HCT116 (cell line): ENCODE results near the gene HAPLN1. TPM values are rescaled to one million over a fixed set of nuclear protein-coding genes. Genes with fewer than 3 reads are reported as not detected.

Experiments
- ATAC-seq: fragments of 200-7000 bp; cut with Tn5 transposase; 2 replicates; pipeline ENCODE4 v1.9.1; 2020; ENCODE audit warnings: mild to moderate bottlenecking, moderate library complexity
- BruUV-seq: library from RNA; stranded (reverse); fragments of 400-500 nt; replicated peaks from 2 replicates; lab custom pipeline; 2021; lab: Mats Ljungman, UMichigan
- CTCF ChIA-PET: fragments of 300-600 bp; sonication (Branson Sonifier 250); formaldehyde crosslinking; loops from one replicate; lab custom pipeline; 2021; ENCODE audit warnings: antibody characterized with exemption; lab: Charles Lee
- POLR2A ChIA-PET: fragments of 300-600, 350-600 bp; sonication (Branson Sonifier 250); formaldehyde crosslinking; loops from one replicate; lab custom pipeline; 2021; ENCODE audit warnings: antibody characterized with exemption; lab: Charles Lee
- RAD21 ChIA-PET, 2 experiments: fragments of 300-600 bp; sonication (Branson Sonifier 250); formaldehyde crosslinking; loops; one replicate each; lab custom pipeline; 2023; ENCODE audit warnings: low total read pairs in 2 of 2; ENCODE audit not compliant: uncharacterized antibody in 2 of 2, unreplicated experiment in 2 of 2, low non-redundant PET in 1 of 2; lab: Charles Lee
- DNase-seq: peaks from one replicate; pipeline ENCODE4 v3.0.0-alpha.2; 2010; ENCODE audit warnings: low read depth, low spot score
- H2AFZ ChIP-seq: fragments of 200-600 bp; shearing (Covaris generic), sonication (generic); 2 replicates; pipeline ENCODE4 v1.6.1; 2017; ENCODE audit warnings: low read depth, mixed run types, mixed read lengths, antibody characterized with exemption, low read length; ENCODE audit not compliant: poor library complexity, severe bottlenecking
- H3K27ac ChIP-seq: 2 replicates; pipeline ENCODE4 v1.5.1; 2012; ENCODE audit warnings: low read depth, low read length
- H3K27me3 ChIP-seq: fragments of 200-600 bp; sonication (generic); 2 replicates; pipeline ENCODE4 v1.6.1; 2016; ENCODE audit warnings: mixed run types, low read length, mixed read lengths; ENCODE audit not compliant: insufficient read depth
- H3K36me3 ChIP-seq, 2 experiments: fragments of 200-500 bp in 1 of 2; fragments of 200-600 bp in 1 of 2; sonication (Bioruptor generic) in 1 of 2; sonication (generic) in 1 of 2; 2 replicates each; pipeline versions ENCODE4 v1.5.1 to v1.6.1; 2014 to 2016; ENCODE audit warnings: low read length in 2 of 2, inconsistent platforms in 1 of 2, mixed read lengths in 1 of 2, mixed run types in 1 of 2; ENCODE audit not compliant: insufficient read depth in 2 of 2, control insufficient read depth in 1 of 2
- H3K4me1 ChIP-seq, 2 experiments: fragments of 200-600 bp in 1 of 2; sonication (generic) in 1 of 2; 2 replicates each; pipeline versions ENCODE4 v1.5.1 to v1.6.1; 2012 to 2017; ENCODE audit warnings: low read length in 2 of 2, inconsistent platforms in 1 of 2, mild to moderate bottlenecking in 1 of 2, mixed read lengths in 1 of 2, mixed run types in 1 of 2, moderate library complexity in 1 of 2; ENCODE audit not compliant: insufficient read depth in 2 of 2, control insufficient read depth in 1 of 2
- H3K4me2 ChIP-seq: fragments of 200-600 bp; sonication (generic); 2 replicates; pipeline ENCODE4 v1.6.1; 2017; ENCODE audit warnings: mixed run types, low read length, mixed read lengths
- H3K4me3 ChIP-seq, 2 experiments: fragments of 200-600 bp in 1 of 2; sonication (generic) in 1 of 2; replicated peaks in 1 of 2; 2 replicates each; pipeline ENCODE4 v1.5.1; 2011 to 2016; ENCODE audit warnings: low read length in 2 of 2, control low read depth in 1 of 2, low read depth in 1 of 2, mild to moderate bottlenecking in 1 of 2, mixed read lengths in 1 of 2, mixed run types in 1 of 2
- H3K79me2 ChIP-seq: fragments of 200-600 bp; sonication (generic); 2 replicates; pipeline ENCODE4 v1.6.1; 2017; ENCODE audit warnings: mild to moderate bottlenecking, mixed run types, low read length, moderate library complexity, mixed read lengths; ENCODE audit not compliant: insufficient read depth
- H3K9ac ChIP-seq: fragments of 200-600 bp; sonication (generic); 2 replicates; pipeline ENCODE4 v1.6.1; 2016; ENCODE audit warnings: low read length, mixed read lengths
- H3K9me2 ChIP-seq: fragments of 200-600 bp; sonication (generic), shearing (Covaris generic); 2 replicates; pipeline ENCODE4 v1.6.1; 2017; ENCODE audit warnings: mixed run types, mild to moderate bottlenecking, moderate library complexity; ENCODE audit not compliant: insufficient read depth
- H3K9me3 ChIP-seq, 2 experiments: fragments of 200-500 bp in 1 of 2; fragments of 200-600 bp in 1 of 2; sonication (Bioruptor generic) in 1 of 2; sonication (generic) in 1 of 2; 2 replicates each; pipeline ENCODE4 v1.6.1; 2014 to 2017; ENCODE audit warnings: low read length in 2 of 2, mixed read lengths in 2 of 2, inconsistent platforms in 1 of 2, low read depth in 1 of 2, mild to moderate bottlenecking in 1 of 2, mixed run types in 1 of 2, moderate library complexity in 1 of 2; ENCODE audit not compliant: control insufficient read depth in 1 of 2, insufficient read depth in 1 of 2
- H4K20me1 ChIP-seq: fragments of 200-600 bp; sonication (generic), shearing (Covaris generic); 2 replicates; pipeline ENCODE4 v1.6.1; 2017; ENCODE audit warnings: mixed run types, mild to moderate bottlenecking, moderate library complexity; ENCODE audit not compliant: insufficient read depth
- ATF3 ChIP-seq: IDR thresholded peaks from 2 replicates; pipeline ENCODE4 v1.6.1; 2012
- CBX3 ChIP-seq: IDR thresholded peaks from 2 replicates; pipeline ENCODE4 v1.6.1; 2012; ENCODE audit warnings: low read depth
- EGR1 ChIP-seq: IDR thresholded peaks from 2 replicates; pipeline ENCODE4 v1.6.1; 2012; ENCODE audit warnings: low read depth
- EZH2 ChIP-seq: fragments of 200-600 bp; sonication (generic); IDR thresholded peaks from 2 replicates; pipeline ENCODE4 v1.6.1; 2017; ENCODE audit warnings: antibody characterized with exemption, mixed run types
- EZH2phosphoT487 ChIP-seq: fragments of 200-600 bp; IDR thresholded peaks from 2 replicates; pipeline ENCODE4 v1.6.1; 2018; ENCODE audit warnings: antibody characterized with exemption, borderline replicate concordance
- FOSL1 ChIP-seq: IDR thresholded peaks from 2 replicates; pipeline ENCODE4 v1.6.1; 2012; ENCODE audit warnings: low read depth
- JUND ChIP-seq: IDR thresholded peaks from 2 replicates; pipeline ENCODE4 v1.6.1; 2012
- POLR2A ChIP-seq: IDR thresholded peaks from 2 replicates; pipeline ENCODE4 v1.7.0; 2011; ENCODE audit warnings: borderline replicate concordance; ENCODE audit not compliant: insufficient read depth, insufficient read length; ENCODE audit errors: extremely low read depth
- POLR2AphosphoS5 ChIP-seq: IDR thresholded peaks from 2 replicates; pipeline ENCODE4 v1.6.1; 2011; ENCODE audit warnings: mild to moderate bottlenecking, low read depth, low read length, moderate library complexity
- RAD21 ChIP-seq: IDR thresholded peaks from 2 replicates; pipeline ENCODE4 v1.6.1; 2012; ENCODE audit warnings: low read depth, mild to moderate bottlenecking
- SIN3A ChIP-seq: IDR thresholded peaks from 2 replicates; pipeline ENCODE4 v1.6.1; 2012; ENCODE audit warnings: low read depth
- SP1 ChIP-seq: IDR thresholded peaks from 2 replicates; pipeline ENCODE4 v1.6.1; 2012; ENCODE audit warnings: low read depth
- TCF7L2 ChIP-seq: IDR thresholded peaks from 2 replicates; pipeline ENCODE4 v1.7.0; 2011; ENCODE audit warnings: borderline replicate concordance, inconsistent platforms; ENCODE audit not compliant: insufficient read depth, insufficient read length; ENCODE audit errors: extremely low read depth
- YY1 ChIP-seq: IDR thresholded peaks from 2 replicates; pipeline ENCODE4 v1.6.1; 2011; ENCODE audit warnings: low read length, low read depth, moderate library complexity, mild to moderate bottlenecking; ENCODE audit not compliant: insufficient replicate concordance; ENCODE audit errors: extremely low read depth
- ZNF274 ChIP-seq: fragments of 200-500 bp; sonication (Bioruptor generic); IDR thresholded peaks from 2 replicates; pipeline ENCODE4 v1.6.1; 2014; ENCODE audit warnings: mild to moderate bottlenecking, low read depth, low read length, inconsistent platforms
- intact Hi-C: fragments of 100-400 bp; cut with micrococcal nuclease; formaldehyde crosslinking; loops from 2 replicates; pipeline ENCODE4 v1.10.0; 2022
- total RNA-seq: library from RNA; stranded (reverse); gene quantifications from one replicate; pipeline ENCODE4 v1.2.1, GENCODE V29; 2021; ENCODE audit not compliant: unreplicated experiment

The HAPLN1 gene
- total RNA-seq, 1 experiment from 2014 or later: 0.05 TPM

DNA sequence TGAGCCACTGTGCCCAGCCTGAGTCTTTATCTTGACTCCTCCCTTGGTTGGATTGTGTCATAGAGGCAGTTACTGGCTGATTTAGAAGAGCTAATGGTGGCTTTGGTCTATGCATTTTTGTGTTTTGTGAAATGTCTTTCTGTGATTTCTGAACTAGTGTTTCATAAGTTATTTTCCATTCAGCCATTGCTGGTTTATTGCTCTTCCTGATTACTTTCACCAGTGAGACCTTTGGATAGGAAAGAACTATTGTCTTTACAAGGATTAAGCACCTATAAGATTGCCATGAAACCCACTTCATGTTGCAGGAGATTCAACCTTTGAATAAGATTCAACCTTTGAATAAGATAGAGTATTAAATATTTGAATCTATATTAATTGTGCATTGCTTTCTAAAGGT lies 8.7 kb upstream of the HAPLN1 start:
- intact Hi-C loops: no loop called here
- H3K27me3 ChIP-seq: no peaks in the 10 kb centered on the region
- ChIA-PET RAD21 (no interaction called here), POLR2A (interaction anchor here (0.7 kb wide), 1 partner anchor 19 kb away, joined by 7 read pairs; no protein-coding TSS in a partner anchor), CTCF (no interaction called here)
- no peaks in the 10 kb centered on the region for H4K20me1 ChIP-seq
- H3K36me3 ChIP-seq: no peaks in the 10 kb centered on the region
- no peak overlapping the region for H3K27ac ChIP-seq
- no peak for TF ChIP-seq YY1
- no peak for TF ChIP-seq SIN3A
- TF ChIP-seq POLR2A: no peak
- no peak for TF ChIP-seq EGR1
- no peak for TF ChIP-seq RAD21
- TF ChIP-seq SP1: no peak
- TF ChIP-seq EZH2phosphoT487: no peak
- TF ChIP-seq POLR2AphosphoS5: no peak
- no peak for TF ChIP-seq ATF3
- TF ChIP-seq ZNF274: no peak
- no peak for TF ChIP-seq CBX3
- no peak for TF ChIP-seq TCF7L2
- no peak for TF ChIP-seq EZH2
- no peak for TF ChIP-seq FOSL1
- no peak for TF ChIP-seq JUND
- ATAC-seq (no peak), DNase-seq (no peak)
- no peaks in the 10 kb centered on the region for H3K9me3 ChIP-seq
- H3K4me3 ChIP-seq: no peak overlapping the region
- H3K4me2 ChIP-seq: no peak overlapping the region
- no peaks in the 10 kb centered on the region for H3K9me2 ChIP-seq
- H3K79me2 ChIP-seq: no peaks in the 10 kb centered on the region
- no peak overlapping the region for H3K9ac ChIP-seq
- no peaks in the 10 kb centered on the region for H3K4me1 ChIP-seq
- BruUV-seq: no TSS peak
- H2AFZ ChIP-seq: no peak overlapping the region
